ENCODE data around the gene ATP2C2. TPM values are rescaled to one million over a fixed set of nuclear protein-coding genes. Genes with fewer than 3 reads are reported as not detected.
"Not testable (repeated sequence)": the region's sequence is repeated elsewhere in the genome, so short reads cannot be mapped to it uniquely, and the experiment has no call there.

Gene ATP2C2
- total and polyA plus RNA-seq, 4 donors = 21.3 to 96.8 (median 37.5) TPM

DNA sequence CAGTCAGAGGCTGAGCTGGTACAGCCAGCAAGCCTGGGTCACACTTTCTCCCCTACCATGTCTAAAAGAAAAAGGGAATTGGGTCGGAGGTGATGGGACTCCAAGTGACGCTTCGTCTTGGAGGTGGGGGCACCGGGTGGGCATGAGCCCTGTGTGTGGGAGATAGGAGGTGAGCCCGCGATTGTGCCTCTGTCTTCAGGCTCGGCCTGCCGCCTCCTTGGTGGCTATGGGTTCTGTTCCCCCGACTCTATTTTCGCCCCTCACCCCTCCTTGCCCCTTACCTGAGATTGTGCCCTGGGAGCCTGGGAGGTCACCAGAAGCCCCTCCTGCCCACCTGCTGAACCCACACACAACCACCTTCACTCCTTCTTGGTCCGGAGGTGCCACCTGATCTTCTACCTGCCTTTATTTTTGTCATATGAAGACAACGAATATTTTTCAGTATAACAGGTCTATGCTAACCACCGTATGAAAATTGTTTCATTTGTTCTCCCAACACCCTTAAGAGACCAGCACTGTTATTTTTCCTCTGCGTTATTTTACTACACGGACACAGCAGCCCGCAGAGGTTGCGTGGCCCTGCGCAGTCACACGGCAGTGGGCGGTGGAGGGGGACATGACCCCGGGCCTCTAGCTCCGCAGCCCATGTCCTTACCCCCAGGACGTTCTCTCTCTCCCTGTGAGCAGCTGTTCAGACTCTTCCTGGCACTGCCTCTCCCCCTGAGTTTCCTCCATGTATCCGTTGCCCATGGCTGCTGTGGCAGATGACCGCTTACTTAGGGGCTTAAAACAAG, 49.9 kb downstream of the ATP2C2 start:
- Histone ChIP-seq H3K27ac (ENCODE audit: low read depth in 1 of 2, low read length in 1 of 2) (no peak overlapping the region), H3K9ac (ENCODE audit: insufficient read depth in 1 of 2, low read length in 2 of 2) (no peak overlapping the region), H3K9me3 (ENCODE audit: control insufficient read depth in 4 of 4, insufficient read depth in 3 of 4, low read length in 3 of 4) (no peaks in the 10 kb centered on the region), H3K36me3 (ENCODE audit: control insufficient read depth in 4 of 4, insufficient read depth in 4 of 4, low read length in 4 of 4) (peaks cover 0 to 4% (median 0%) of the 10 kb centered on the region in 4 donors), H3K4me3 (no peak overlapping the region), H3K4me1 (ENCODE audit: control insufficient read depth in 5 of 5, insufficient read depth in 5 of 5, low read length in 5 of 5) (no peaks in the 10 kb centered on the region), H3K27me3 (ENCODE audit: control insufficient read depth in 3 of 3, insufficient read depth in 3 of 3, low read length in 2 of 3) (no peaks in the 10 kb centered on the region)
- no peak for DNase-seq
- 92 to 95% methylated on average over 25 of the region's 25 CpGs for WGBS, 2 donors
- TF ChIP-seq, protein P1, sequence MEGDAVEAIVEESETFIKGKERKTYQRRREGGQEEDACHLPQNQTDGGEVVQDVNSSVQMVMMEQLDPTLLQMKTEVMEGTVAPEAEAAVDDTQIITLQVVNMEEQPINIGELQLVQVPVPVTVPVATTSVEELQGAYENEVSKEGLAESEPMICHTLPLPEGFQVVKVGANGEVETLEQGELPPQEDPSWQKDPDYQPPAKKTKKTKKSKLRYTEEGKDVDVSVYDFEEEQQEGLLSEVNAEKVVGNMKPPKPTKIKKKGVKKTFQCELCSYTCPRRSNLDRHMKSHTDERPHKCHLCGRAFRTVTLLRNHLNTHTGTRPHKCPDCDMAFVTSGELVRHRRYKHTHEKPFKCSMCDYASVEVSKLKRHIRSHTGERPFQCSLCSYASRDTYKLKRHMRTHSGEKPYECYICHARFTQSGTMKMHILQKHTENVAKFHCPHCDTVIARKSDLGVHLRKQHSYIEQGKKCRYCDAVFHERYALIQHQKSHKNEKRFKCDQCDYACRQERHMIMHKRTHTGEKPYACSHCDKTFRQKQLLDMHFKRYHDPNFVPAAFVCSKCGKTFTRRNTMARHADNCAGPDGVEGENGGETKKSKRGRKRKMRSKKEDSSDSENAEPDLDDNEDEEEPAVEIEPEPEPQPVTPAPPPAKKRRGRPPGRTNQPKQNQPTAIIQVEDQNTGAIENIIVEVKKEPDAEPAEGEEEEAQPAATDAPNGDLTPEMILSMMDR (IDR thresholded peaks at IDR 0.05; ENCODE audit: control extremely low read depth, extremely low read depth) = no peak
- ATAC-seq (ENCODE audit: insufficient read depth, low FRiP score) = no peak

- H3K9me3 ChIP-seq (ENCODE audit: control insufficient read depth in 4 of 4, insufficient read depth in 3 of 4, low read length in 3 of 4) = peaks cover 0 to 4% (median 0%) of the 10 kb centered on the region in 4 donors
- ATAC-seq (ENCODE audit: insufficient read depth, low FRiP score) (no peak), DNase-seq (no peak)
- H3K27ac ChIP-seq (ENCODE audit: low read depth in 1 of 2, low read length in 1 of 2) = no peak overlapping the region
- H3K4me3 ChIP-seq = no peak overlapping the region
- no peak overlapping the region for H3K9ac ChIP-seq (ENCODE audit: insufficient read depth in 1 of 2, low read length in 2 of 2)
- no peaks in the 10 kb centered on the region for H3K4me1 ChIP-seq (ENCODE audit: control insufficient read depth in 5 of 5, insufficient read depth in 5 of 5, low read length in 5 of 5)
- whole genome bisulfite sequencing, 2 donors = 86 to 89% methylated on average over 8 of the region's 8 CpGs
- peaks cover 0 to 3% (median 0%) of the 10 kb centered on the region in 4 donors for H3K36me3 ChIP-seq (ENCODE audit: control insufficient read depth in 4 of 4, insufficient read depth in 4 of 4, low read length in 4 of 4)
- TF ChIP-seq, protein P1 (IDR thresholded peaks at IDR 0.05; ENCODE audit: control extremely low read depth, extremely low read depth) = no peak
- H3K27me3 ChIP-seq (ENCODE audit: control insufficient read depth in 3 of 3, insufficient read depth in 3 of 3, low read length in 2 of 3) = no peaks in the 10 kb centered on the region
Measured at GRCh38 chr16:84419730-84420129, 51.4 kb downstream of the ATP2C2 start.

GRCh38 chr16:84420556-84420955, 52.2 kb downstream of the ATP2C2 start:
- WGBS, 2 donors = 70 to 90% methylated on average over 6 of the region's 6 CpGs
- not testable (repeated sequence) for H3K27me3 ChIP-seq (ENCODE audit: control insufficient read depth in 3 of 3, insufficient read depth in 3 of 3, low read length in 2 of 3); H3K4me1 ChIP-seq (ENCODE audit: control insufficient read depth in 5 of 5, insufficient read depth in 5 of 5, low read length in 5 of 5); ATAC-seq (ENCODE audit: insufficient read depth, low FRiP score); DNase-seq; H3K9me3 ChIP-seq (ENCODE audit: control insufficient read depth in 4 of 4, insufficient read depth in 3 of 4, low read length in 3 of 4); H3K9ac ChIP-seq (ENCODE audit: insufficient read depth in 1 of 2, low read length in 2 of 2); H3K27ac ChIP-seq (ENCODE audit: low read depth in 1 of 2, low read length in 1 of 2); H3K36me3 ChIP-seq (ENCODE audit: control insufficient read depth in 4 of 4, insufficient read depth in 4 of 4, low read length in 4 of 4); H3K4me3 ChIP-seq

- TF ChIP-seq, protein P1 (IDR thresholded peaks at IDR 0.05; ENCODE audit: control extremely low read depth, extremely low read depth) = no peak
- no peak overlapping the region for H3K4me3 ChIP-seq
- WGBS, 2 donors = 86 to 90% methylated on average over 21 of the region's 21 CpGs
- peaks cover 0 to 4% (median 0%) of the 10 kb centered on the region in 4 donors for H3K9me3 ChIP-seq (ENCODE audit: control insufficient read depth in 4 of 4, insufficient read depth in 3 of 4, low read length in 3 of 4)
- no peaks in the 10 kb centered on the region for H3K4me1 ChIP-seq (ENCODE audit: control insufficient read depth in 5 of 5, insufficient read depth in 5 of 5, low read length in 5 of 5)
- no peak overlapping the region for H3K27ac ChIP-seq (ENCODE audit: low read depth in 1 of 2, low read length in 1 of 2)
- H3K36me3 ChIP-seq (ENCODE audit: control insufficient read depth in 4 of 4, insufficient read depth in 4 of 4, low read length in 4 of 4) = peaks cover 0 to 4% (median 0%) of the 10 kb centered on the region in 4 donors
- H3K27me3 ChIP-seq (ENCODE audit: control insufficient read depth in 3 of 3, insufficient read depth in 3 of 3, low read length in 2 of 3) = no peaks in the 10 kb centered on the region
- no peak for ATAC-seq (ENCODE audit: insufficient read depth, low FRiP score)
- H3K9ac ChIP-seq (ENCODE audit: insufficient read depth in 1 of 2, low read length in 2 of 2) = no peak overlapping the region
- DNase-seq = no peak
Measured at GRCh38 chr16:84421081-84421937, 53.0 kb downstream of the ATP2C2 start.
